Measurements from ENCODE around the gene KCNQ1.

KCNQ1 gene

GRCh38 chr11:2868506-2869133 is 423.8 kb downstream of the KCNQ1 start:
- DNase-seq (ENCODE audit: low read depth in 2 of 2, low spot score in 1 of 2), result no peak

DNA sequence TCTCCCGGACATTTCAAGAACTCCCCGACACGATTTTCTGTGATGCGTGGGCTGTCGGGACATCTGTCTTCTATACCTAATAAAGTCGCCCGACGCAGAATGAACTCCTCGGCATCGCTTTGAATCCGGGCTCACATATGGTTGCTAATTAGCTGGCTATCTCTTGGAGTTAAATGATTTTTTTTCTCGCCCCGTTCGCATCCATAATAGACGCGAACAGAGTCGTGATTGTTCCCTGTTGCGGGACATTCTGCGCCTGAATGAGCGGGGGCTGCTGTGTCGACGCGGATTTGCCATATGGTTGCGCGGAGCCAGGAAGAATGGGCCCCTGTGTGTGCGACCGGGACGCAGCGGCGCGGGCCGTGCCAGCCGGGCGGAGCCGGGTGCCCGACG is 424.3 kb downstream of the KCNQ1 start:
- no peak for DNase-seq (ENCODE audit: low read depth in 2 of 2, low spot score in 1 of 2)

GRCh38 chr11:2869561-2870427 is 425.0 kb downstream of the KCNQ1 start:
- no peak for DNase-seq (ENCODE audit: low read depth in 2 of 2, low spot score in 1 of 2)

DNA sequence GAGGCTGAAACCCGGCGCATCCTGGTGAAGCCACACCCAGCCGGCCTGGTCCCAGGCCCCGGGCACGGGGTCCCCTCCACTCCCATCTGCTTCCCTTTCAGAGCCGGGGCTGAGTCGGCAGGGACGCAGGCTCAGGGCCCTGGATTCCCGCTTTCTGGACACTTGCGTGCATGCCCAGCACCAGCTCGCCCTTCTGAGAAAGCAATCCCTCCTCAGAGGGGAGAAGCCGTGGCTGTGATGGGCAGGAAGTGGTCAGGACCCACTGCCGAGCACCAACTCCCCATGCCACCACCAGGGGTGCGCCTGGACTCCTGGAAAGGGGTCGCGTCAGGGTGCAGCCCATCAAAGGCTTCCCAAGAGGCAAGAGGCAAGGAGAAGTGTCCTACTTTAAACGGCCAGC is 425.7 kb downstream of the KCNQ1 start:
- no peak for DNase-seq (ENCODE audit: low read depth in 2 of 2, low spot score in 1 of 2)

- DNase-seq (ENCODE audit: low read depth in 2 of 2, low spot score in 1 of 2), result no peak
Measured at GRCh38 chr11:2870969-2871680, 426.3 kb downstream of the KCNQ1 start.

GRCh38 chr11:2874963-2875362 is 430.2 kb downstream of the KCNQ1 start:
- DNase-seq (ENCODE audit: low read depth in 2 of 2, low spot score in 1 of 2), result no peak

DNA sequence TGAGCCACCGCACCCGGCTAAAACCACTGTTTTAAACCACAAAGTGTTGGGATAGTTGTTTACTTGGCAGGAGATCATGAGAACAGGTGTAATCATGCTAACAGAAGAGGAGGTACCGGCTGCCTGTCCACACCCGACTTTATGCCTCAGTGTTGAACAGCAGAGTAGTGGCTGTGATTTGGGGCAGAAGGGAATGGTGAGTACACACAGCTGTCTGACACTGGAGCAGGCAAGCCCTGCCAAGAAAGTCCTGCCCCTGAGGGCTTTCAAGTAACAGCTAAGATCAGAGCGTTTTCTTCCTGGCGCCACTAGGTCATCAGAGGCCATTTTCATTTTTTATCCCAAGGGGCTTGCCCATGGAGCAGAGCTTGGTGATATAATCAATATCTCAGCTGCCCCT is 432.7 kb downstream of the KCNQ1 start:
- no peak for DNase-seq (ENCODE audit: low read depth in 2 of 2, low spot score in 1 of 2)

DNA sequence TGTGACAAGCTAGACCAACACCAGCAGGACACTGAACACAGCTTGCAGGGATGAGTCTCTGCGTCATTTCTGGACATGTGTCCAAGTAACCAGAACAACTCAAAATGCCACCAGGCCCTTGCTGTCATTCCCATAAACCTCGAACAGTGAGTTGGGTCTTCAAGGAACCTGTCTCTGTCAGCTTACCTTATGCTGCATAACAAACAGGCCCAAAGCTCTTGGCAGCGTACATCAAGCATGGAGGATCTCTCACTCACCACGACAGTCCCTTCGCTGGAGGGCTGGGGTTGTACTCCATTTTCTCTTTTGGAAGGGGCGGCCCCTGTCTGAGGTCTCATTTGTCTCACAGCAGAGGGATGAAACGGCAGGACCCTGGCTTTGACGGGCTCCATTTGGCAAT is 434.0 kb downstream of the KCNQ1 start:
- no peak for DNase-seq (ENCODE audit: low read depth in 2 of 2, low spot score in 1 of 2)

- DNase-seq (ENCODE audit: low read depth in 2 of 2, low spot score in 1 of 2), result no peak
Measured at GRCh38 chr11:2880646-2881045, 435.8 kb downstream of the KCNQ1 start.

- DNase-seq (ENCODE audit: low read depth in 2 of 2, low spot score in 1 of 2), result no peak
Measured at GRCh38 chr11:2881076-2881980, 436.5 kb downstream of the KCNQ1 start.

GRCh38 chr11:2881981-2882375 is 437.2 kb downstream of the KCNQ1 start:
- no peak for DNase-seq (ENCODE audit: low read depth in 2 of 2, low spot score in 1 of 2)

DNA sequence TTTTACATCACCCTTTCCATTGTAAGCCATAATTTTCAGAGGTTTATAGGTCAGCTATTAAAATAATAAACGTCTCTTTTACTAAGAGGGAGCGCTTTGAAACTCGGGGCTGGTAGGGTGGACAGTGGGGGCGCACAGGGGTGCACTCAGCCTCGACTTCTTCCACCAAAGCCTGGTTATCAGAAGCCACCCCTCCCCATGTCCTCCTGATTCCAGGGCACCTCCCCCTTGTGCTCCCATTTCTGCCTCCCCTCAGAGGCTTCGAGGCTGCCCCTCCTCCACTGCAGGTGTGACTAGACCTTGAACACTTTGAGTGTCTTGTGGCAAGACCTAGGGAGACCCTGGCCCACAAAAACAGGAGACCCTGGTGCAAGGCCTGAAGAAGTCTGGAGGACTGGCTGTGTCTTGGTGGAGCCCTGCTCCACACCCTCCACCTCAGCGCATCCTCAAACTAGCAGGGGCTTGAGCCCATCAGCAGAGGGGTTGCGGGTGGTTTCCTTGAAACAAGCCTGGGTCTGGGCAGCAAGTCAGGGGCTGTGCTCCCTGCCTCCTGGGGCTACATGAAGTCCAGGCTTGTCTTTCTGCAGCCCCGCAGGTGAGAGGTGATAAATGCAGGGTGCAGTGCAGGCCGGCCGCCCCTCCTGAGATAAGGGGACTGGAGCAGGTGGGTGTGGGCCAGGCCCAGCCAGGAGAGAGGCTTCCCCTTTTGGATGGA is 437.7 kb downstream of the KCNQ1 start:
- no peak for DNase-seq (ENCODE audit: low read depth in 2 of 2, low spot score in 1 of 2)

DNA sequence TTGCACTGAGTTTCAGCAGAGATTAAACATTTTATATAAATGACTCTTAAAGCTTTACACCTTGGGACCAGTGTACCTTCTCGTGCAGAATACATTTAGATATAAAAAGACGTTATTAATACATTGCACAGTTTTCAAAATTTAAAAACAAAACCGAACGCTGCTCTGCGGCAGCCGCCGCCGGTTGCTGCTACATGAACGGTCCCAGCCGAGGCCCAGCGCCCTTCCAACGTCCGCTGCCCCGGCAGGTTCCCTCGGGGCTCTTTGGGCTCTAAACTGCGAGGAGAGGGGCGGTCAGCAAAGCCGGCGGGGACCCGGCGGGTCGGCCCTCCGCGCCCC is 438.8 kb downstream of the KCNQ1 start:
- no peak for DNase-seq (ENCODE audit: low read depth in 2 of 2, low spot score in 1 of 2)

GRCh38 chr11:2883979-2884815 is 439.4 kb downstream of the KCNQ1 start:
- DNase-seq (ENCODE audit: low read depth in 2 of 2, low spot score in 1 of 2), result no peak

DNA sequence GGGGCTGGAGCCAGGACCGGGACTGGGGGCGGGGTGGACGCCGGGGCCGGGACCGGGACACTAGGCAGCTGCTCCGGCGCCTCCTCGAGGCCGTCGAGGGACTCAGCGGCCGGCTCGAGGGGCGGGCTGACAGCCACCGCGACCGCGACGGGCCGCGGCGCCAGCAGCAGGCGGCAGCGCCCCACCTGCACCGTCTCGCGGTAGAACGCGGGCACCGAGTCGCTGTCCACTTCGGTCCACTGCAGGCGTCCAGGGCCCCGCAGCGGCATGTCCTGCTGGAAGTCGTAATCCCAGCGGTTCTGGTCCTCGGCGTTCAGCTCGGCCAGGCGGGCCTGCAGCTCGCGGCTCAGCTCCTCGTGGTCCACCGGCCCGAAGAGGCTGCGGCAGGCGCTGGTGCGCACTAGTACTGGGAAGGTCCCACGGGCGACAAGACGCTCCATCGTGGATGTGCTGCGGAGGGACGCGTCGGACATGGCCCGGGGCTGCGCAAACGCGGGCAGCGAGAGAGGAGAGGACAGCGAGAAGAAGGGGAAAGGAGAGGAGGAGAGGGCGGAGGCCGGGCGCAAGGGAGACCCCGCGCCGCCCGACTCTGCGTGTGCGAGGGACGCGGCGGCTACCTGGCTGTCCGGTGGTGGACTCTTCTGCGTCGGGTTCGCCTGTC is 440.3 kb downstream of the KCNQ1 start:
- DNase-seq (ENCODE audit: low read depth in 2 of 2, low spot score in 1 of 2), result no peak

- DNase-seq (ENCODE audit: low read depth in 2 of 2, low spot score in 1 of 2), result peak; percentile 62 to 69
Measured at GRCh38 chr11:2885678-2886081, 440.9 kb downstream of the KCNQ1 start, which contains the start of gene CDKN1C. TSS of gene CDKN1C (minus strand) at chr11:2885775. CDS start at chr11:2885456, 319 bp downstream.

DNA sequence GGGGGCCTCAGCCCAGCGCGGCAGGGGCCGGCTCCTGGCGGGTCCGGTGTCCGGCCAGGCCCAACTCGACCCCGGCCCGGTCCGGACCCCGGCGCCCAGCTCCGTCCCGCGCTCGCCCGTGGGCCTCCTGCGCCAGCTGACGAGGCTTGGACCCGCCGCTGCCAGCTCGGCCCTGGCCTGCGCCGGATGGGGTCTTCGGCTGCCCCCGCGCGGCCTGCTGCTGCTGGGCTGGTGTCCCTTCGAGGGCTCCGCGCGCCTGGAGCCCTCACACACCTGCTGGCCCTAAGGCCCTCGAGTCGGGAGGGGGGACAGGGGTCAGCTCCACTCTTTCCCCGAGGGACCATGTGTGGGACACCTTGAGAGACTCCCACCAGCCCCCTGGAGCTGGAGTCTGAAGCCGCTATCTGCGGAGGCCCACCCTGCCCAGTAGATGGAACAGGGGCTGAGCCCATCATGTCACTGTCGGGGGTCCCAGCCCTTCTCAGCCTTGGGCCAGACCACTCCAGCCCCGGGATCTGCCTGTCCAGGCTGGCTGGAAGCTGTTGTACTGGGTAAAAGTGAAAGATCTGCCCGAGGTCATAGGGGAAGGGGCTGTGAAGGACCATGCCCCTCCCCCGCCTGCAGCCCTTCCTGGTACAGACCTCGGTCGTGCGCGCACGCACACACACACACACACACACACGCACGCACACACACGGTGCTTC is 441.5 kb downstream of the KCNQ1 start:
- DNase-seq (ENCODE audit: low read depth in 2 of 2, low spot score in 1 of 2), result no peak

- DNase-seq (ENCODE audit: low read depth in 2 of 2, low spot score in 1 of 2), result no peak
Measured at GRCh38 chr11:2886936-2887335, 442.1 kb downstream of the KCNQ1 start.

Data from stimulated activated CD8-positive, alpha-beta memory T cell treated with anti-CD3 and anti-CD28 coated beads, Interleukin-4, amount 100 ng/mL, for 1 hour (primary cell).